Mesothelial cell of epicardium (in vitro differentiated cells): Measurements from ENCODE around the gene TRIM46. TPM values are rescaled to one million over a fixed set of nuclear protein-coding genes. Genes with fewer than 3 reads are reported as not detected.
"Not testable (repeated sequence)": the region's sequence is repeated elsewhere in the genome, so short reads cannot be mapped to it uniquely, and the experiment has no call there.

Source experiments
- DNase-seq, 2 experiments: peaks; one replicate each; pipeline ENCODE4 v3.0.0; 2021; ENCODE audit warnings: low spot score in 2 of 2; ENCODE audit not compliant: unreplicated experiment in 2 of 2
- H3K27ac Mint-ChIP-seq: 2 replicates; pipeline ENCODE4 v1.8.0; 2021; ENCODE audit warnings: mixed read lengths
- H3K27me3 Mint-ChIP-seq: 2 replicates; pipeline ENCODE4 v1.8.0; 2021; ENCODE audit warnings: low read depth, mixed read lengths
- H3K36me3 Mint-ChIP-seq: 2 replicates; pipeline ENCODE4 v1.8.0; 2021; ENCODE audit warnings: mixed read lengths
- H3K4me1 Mint-ChIP-seq: 2 replicates; pipeline ENCODE4 v1.8.0; 2021; ENCODE audit warnings: mixed read lengths
- H3K4me3 Mint-ChIP-seq: 2 replicates; pipeline ENCODE4 v1.8.0; 2021; ENCODE audit warnings: mild to moderate bottlenecking, moderate library complexity, mixed read lengths
- H3K9me3 Mint-ChIP-seq: 2 replicates; pipeline ENCODE4 v1.8.0; 2021; ENCODE audit warnings: mixed read lengths
- total RNA-seq: library from RNA; stranded (reverse); gene quantifications from 3 replicates; pipeline ENCODE4 v1.2.1, GENCODE V29; 2021
- TF ChIP-seq, protein P1 (sequence below): fragments of 200-600 bp; sonication (generic); IDR thresholded peaks from one replicate; pipeline ENCODE4 v1.5.0; 2021; ENCODE audit warnings: antibody characterized with exemption; ENCODE audit not compliant: unreplicated experiment

TRIM46 gene
- total RNA-seq, 1 donor from 2014 or later: 6.3 TPM

DNA sequence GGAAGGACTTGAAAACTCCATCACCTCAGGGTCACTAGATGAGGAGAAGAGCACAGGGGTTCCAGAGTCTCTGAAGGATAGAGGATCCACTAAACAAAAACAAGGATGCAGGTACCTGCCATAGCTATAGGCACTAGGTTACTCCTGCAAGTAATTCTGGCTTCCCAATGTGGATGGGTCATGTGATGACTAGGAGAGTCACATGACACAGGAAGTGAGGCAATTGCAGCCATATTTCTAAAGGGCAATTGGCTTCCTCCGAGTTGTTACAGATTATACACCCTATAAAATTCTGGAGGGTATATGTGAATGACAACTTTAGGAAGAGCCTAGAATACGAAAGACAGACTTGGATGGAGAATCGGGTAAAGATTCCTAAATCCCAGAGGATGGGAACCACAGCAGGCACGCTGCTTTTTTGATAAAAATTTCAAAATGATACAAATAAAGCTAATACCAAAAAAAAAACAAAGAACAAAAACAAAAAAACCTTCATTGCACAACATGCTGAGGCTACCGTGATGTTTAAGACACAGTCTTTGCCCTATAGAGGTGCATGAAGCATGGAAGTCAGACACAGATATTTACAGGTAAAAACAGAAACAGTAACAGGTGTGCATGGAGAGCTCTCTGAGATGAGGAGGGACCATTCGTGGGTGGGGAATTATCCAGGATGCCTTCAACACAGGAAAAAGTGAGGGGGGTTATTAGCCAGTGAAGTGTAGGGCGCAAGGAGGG lies 45.4 kb downstream of the TRIM46 start:
- Mint-ChIP-seq H3K4me1 (peaks cover 16% of the 10 kb centered on the region), H3K4me3 (peak overlapping the region; percentile 47), H3K27me3 (no peaks in the 10 kb centered on the region), H3K36me3 (peaks cover 2% of the 10 kb centered on the region), H3K27ac (peak overlapping the region; percentile 43), H3K9me3 (no peaks in the 10 kb centered on the region)
- DNase-seq: no peak
- TF ChIP-seq, protein P1, sequence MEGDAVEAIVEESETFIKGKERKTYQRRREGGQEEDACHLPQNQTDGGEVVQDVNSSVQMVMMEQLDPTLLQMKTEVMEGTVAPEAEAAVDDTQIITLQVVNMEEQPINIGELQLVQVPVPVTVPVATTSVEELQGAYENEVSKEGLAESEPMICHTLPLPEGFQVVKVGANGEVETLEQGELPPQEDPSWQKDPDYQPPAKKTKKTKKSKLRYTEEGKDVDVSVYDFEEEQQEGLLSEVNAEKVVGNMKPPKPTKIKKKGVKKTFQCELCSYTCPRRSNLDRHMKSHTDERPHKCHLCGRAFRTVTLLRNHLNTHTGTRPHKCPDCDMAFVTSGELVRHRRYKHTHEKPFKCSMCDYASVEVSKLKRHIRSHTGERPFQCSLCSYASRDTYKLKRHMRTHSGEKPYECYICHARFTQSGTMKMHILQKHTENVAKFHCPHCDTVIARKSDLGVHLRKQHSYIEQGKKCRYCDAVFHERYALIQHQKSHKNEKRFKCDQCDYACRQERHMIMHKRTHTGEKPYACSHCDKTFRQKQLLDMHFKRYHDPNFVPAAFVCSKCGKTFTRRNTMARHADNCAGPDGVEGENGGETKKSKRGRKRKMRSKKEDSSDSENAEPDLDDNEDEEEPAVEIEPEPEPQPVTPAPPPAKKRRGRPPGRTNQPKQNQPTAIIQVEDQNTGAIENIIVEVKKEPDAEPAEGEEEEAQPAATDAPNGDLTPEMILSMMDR: no peak

DNA sequence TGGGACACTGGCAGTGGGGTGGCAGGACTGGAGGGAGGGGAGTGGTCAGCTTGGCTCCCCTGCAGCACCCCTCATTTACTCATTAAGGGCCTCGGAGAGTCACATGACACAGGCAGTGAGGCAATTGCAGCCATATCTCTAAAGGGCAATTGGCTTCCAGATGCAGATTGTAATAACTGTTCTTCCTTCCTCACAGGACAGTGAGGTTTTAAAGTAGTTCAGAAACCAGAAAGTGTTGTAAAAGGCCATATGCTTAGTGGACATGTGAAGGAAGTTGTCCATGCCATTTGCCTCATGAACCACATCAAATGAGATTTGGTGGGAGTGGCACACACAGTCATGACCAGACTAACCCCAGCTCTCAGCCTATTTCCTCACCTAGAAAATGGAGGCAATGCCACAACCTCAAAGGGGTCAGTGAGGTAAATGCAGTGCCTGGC lies 46.0 kb downstream of the TRIM46 start:
- Mint-ChIP-seq H3K27ac (peak overlapping the region; percentile 43), H3K9me3 (no peaks in the 10 kb centered on the region), H3K4me1 (peaks cover 22% of the 10 kb centered on the region), H3K36me3 (peaks cover 2% of the 10 kb centered on the region), H3K27me3 (no peaks in the 10 kb centered on the region), H3K4me3 (peak overlapping the region; percentile 47)
- no peak for DNase-seq
- TF ChIP-seq, protein P1: no peak

DNA sequence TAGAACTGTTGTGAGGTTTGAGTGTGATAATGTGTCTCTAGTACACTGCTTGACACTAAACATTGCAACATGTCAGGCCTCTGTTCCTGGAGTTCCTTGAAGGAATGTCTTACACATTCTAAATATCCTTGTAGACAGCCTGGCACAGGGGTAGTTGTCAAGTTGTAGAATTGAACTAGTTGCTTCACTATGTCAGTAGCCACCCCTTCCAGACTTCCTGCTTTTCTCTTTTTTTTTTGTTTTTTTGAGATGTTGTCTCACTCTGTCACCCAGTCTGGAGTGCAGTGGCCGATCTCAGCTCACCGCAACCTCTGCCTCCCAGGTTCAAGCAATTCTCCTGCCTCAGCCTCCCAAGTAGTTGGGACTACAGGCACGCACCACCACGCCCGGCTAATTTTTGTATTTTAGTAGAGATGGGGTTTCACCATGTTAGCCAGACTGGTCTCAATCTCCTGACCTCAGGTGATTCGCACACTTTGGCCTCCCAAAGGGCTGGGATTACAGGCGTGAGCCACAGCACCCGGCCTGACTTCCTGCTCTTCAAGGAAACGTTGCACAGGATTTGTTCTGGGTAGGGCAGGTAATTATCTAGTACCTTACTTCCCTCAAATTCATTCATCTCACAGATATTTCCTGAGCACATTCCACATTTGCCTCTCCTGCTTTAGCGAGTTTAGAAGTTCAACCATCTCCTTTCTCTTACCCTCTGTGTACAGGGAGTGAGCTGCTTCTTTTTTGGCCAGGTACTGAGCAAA lies 46.7 kb downstream of the TRIM46 start:
- peaks cover 28% of the 10 kb centered on the region for H3K4me1 Mint-ChIP-seq
- DNase-seq, H3K36me3 Mint-ChIP-seq, H3K4me3 Mint-ChIP-seq, H3K27me3 Mint-ChIP-seq, H3K9me3 Mint-ChIP-seq: not testable (repeated sequence)
- H3K27ac Mint-ChIP-seq: peak overlapping the region; percentile 43

DNA sequence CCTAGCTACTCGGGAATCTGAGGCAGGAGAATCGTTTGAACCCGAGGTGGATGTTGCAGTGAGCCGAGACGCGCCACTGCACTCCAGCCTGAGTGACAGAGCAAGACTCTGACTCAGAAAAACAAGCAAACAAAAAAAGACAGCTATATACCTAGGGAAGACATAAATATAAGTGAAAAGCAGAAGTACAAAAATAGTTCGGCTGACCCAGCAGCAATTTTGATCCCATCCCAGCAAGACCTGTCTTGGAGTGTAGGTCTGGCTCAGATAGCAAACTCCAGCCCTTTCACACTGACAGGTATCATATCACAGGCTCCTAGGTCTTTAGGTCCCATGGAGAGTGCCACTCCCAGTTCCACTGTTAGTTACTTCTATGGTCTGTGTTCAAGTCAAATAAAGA lies 49.4 kb downstream of the TRIM46 start:
- Mint-ChIP-seq H3K4me1 (peaks cover 45% of the 10 kb centered on the region), H3K36me3 (no peaks in the 10 kb centered on the region), H3K27me3 (no peaks in the 10 kb centered on the region), H3K9me3 (no peaks in the 10 kb centered on the region), H3K27ac (peak overlapping the region; percentile 57), H3K4me3 (no peak overlapping the region)
- no peak for DNase-seq
- TF ChIP-seq, protein P1: no peak

DNA sequence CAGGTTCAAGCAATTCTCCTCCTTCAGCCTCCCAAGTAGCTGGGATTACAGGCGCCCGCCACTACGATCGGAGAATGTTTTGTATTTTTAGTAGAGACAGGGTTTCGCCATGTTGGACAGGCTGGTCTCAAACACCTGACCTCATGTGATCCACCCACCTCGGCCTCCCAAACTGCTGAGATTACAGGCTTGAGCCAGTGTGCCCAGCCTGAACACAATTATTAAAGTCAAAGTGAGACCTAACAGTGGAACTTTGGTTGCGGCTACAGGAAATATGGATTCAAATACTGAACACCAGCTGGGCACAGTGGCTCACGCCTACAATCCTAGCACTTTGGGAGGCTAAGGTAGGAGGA lies 51.7 kb downstream of the TRIM46 start:
- H3K9me3 Mint-ChIP-seq, DNase-seq, H3K27me3 Mint-ChIP-seq, H3K36me3 Mint-ChIP-seq: not testable (repeated sequence)
- Mint-ChIP-seq H3K27ac (peak overlapping the region; percentile 99), H3K4me1 (peaks cover 31% of the 10 kb centered on the region), H3K4me3 (peak overlapping the region; percentile 80)

DNA sequence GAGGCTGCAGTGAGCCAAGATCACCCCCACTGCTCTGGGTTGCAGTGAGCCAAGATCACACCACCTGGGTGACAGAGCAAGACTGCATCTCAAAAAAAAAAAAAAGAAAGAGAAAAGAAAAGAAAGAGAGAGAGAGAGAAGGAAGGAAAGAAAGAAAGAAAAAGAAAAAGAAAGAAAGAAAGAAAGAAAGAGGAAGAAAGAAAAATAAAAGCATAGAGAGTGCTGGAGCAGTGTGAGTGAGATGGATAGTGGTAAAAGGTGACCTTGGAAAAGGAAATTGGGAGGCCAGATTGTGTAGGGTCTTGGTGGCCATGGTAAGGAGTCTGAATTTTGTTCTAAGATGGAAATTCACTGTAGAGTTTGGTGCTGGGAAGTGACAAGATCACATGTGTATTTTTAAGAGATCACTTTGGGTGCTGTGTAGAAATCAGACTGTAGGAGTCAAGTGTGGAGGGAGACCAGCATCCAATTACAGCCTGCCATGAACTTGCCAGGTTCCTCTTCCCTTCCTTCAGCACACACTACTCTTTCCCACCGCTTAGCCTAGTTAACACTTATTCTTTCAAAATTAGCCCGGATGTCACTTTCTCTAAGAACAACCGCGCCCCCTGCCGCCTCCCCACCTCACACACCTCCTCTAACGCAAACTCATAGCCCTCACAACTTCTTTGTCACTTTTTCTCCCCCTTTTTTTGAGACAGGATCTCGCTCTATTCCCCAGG lies 52.7 kb downstream of the TRIM46 start:
- Mint-ChIP-seq H3K4me1 (peaks cover 31% of the 10 kb centered on the region), H3K36me3 (no peaks in the 10 kb centered on the region), H3K27me3 (no peaks in the 10 kb centered on the region), H3K27ac (peak overlapping the region; percentile 99), H3K9me3 (no peaks in the 10 kb centered on the region), H3K4me3 (peak overlapping the region; percentile 80)
- TF ChIP-seq, protein P1: no peak
- peak in 1 of 2 experiments; percentile 60 for DNase-seq
